OCI-LY1 (cell line): ENCODE measurements around the gene IRAK4.

Experiments used
- H2AFZ ChIP-seq: fragments of 200-600 bp; sonication (generic), shearing (Covaris generic); 2 replicates; pipeline ENCODE4 v1.6.0; 2014; ENCODE audit warnings: antibody characterized with exemption, mild to moderate bottlenecking, low read length
- H3F3A ChIP-seq: fragments of 200-600 bp; sonication (generic), shearing (Covaris generic); 2 replicates; pipeline ENCODE4 v1.6.0; 2014; ENCODE audit warnings: mild to moderate bottlenecking, antibody characterized with exemption, low read length, moderate library complexity; ENCODE audit not compliant: insufficient read depth
- H3K27ac ChIP-seq: fragments of 200-600 bp; sonication (generic); 2 replicates; pipeline ENCODE4 v1.5.1; 2014; ENCODE audit warnings: low read length, mixed run types, mild to moderate bottlenecking, low read depth; ENCODE audit not compliant: poor library complexity, severe bottlenecking
- H3K27me3 ChIP-seq: fragments of 200-600 bp; sonication (generic); 2 replicates; pipeline ENCODE4 v1.6.0; 2014; ENCODE audit warnings: antibody characterized with exemption, mild to moderate bottlenecking, low read length, moderate library complexity; ENCODE audit not compliant: insufficient read depth
- H3K36me3 ChIP-seq: fragments of 200-600 bp; sonication (generic); 2 replicates; pipeline ENCODE4 v1.6.1; 2014; ENCODE audit warnings: mild to moderate bottlenecking, antibody characterized with exemption, low read length, moderate library complexity, mixed read lengths; ENCODE audit not compliant: insufficient read depth
- H3K4me1 ChIP-seq: fragments of 200-600 bp; sonication (generic); 2 replicates; pipeline ENCODE4 v1.5.1; 2014; ENCODE audit warnings: mild to moderate bottlenecking, low read length, moderate library complexity; ENCODE audit not compliant: insufficient read depth, severe bottlenecking
- H3K4me2 ChIP-seq: fragments of 200-600 bp; sonication (generic), shearing (Covaris generic); 2 replicates; pipeline ENCODE4 v1.6.1; 2014; ENCODE audit warnings: low read length
- H3K4me3 ChIP-seq: fragments of 200-600 bp; sonication (generic); 2 replicates; pipeline ENCODE4 v1.5.1; 2014; ENCODE audit warnings: low read length, low read depth, mild to moderate bottlenecking, mixed read lengths; ENCODE audit not compliant: poor library complexity, severe bottlenecking
- H3K79me2 ChIP-seq: fragments of 200-600 bp; shearing (Covaris generic); 2 replicates; pipeline ENCODE4 v1.6.1; 2016; ENCODE audit warnings: mixed run types, low read length, mixed read lengths; ENCODE audit not compliant: insufficient read depth
- H3K9ac ChIP-seq: fragments of 200-600 bp; sonication (generic), shearing (Covaris generic); 2 replicates; pipeline ENCODE4 v1.6.1; 2014; ENCODE audit warnings: mild to moderate bottlenecking, low read length, mixed read lengths
- H3K9me2 ChIP-seq: fragments of 200-600 bp; sonication (generic), shearing (Covaris generic); 2 replicates; pipeline ENCODE4 v1.6.1; 2014; ENCODE audit warnings: low read depth, mild to moderate bottlenecking, low read length, mixed read lengths
- H3K9me3 ChIP-seq: fragments of 200-600 bp; shearing (Covaris generic); 2 replicates; pipeline ENCODE4 v1.6.1; 2014; ENCODE audit warnings: low read length, mixed read lengths
- H4K20me1 ChIP-seq: fragments of 200-600 bp; sonication (generic), shearing (Covaris generic); 2 replicates; pipeline ENCODE4 v1.6.0; 2016; ENCODE audit warnings: mild to moderate bottlenecking, low read length; ENCODE audit not compliant: insufficient read depth
- CTCF ChIP-seq: fragments of 200-600 bp; sonication (generic), shearing (Covaris generic); IDR thresholded peaks from 2 replicates; pipeline ENCODE4 v1.5.1; 2017; ENCODE audit warnings: mild to moderate bottlenecking, antibody characterized with exemption, low read length, moderate library complexity, mixed read lengths
- EZH2 ChIP-seq: fragments of 200-600 bp; sonication (generic), shearing (Covaris generic); IDR thresholded peaks from 2 replicates; pipeline ENCODE4 v1.8.0; 2017; ENCODE audit warnings: borderline replicate concordance, mixed run types, mild to moderate bottlenecking, antibody characterized with exemption, low read length, moderate library complexity, mixed read lengths

IRAK4 gene

GRCh38 chr12:43789941-43790340, 31.2 kb downstream of the IRAK4 start:
- H3K27me3 ChIP-seq = no peaks in the 10 kb centered on the region
- no peaks in the 10 kb centered on the region for H3K79me2 ChIP-seq
- H3K27ac ChIP-seq = no peak overlapping the region
- H3K4me1 ChIP-seq = no peaks in the 10 kb centered on the region
- no peak overlapping the region for H2AFZ ChIP-seq
- H3K9ac ChIP-seq = no peak overlapping the region
- peaks cover 32% of the 10 kb centered on the region for H3K36me3 ChIP-seq
- H4K20me1 ChIP-seq = no peaks in the 10 kb centered on the region
- H3K4me3 ChIP-seq = no peak overlapping the region
- TF ChIP-seq CTCF (no peak), EZH2 (no peak)
- no peaks in the 10 kb centered on the region for H3K9me3 ChIP-seq
- H3K9me2 ChIP-seq = no peaks in the 10 kb centered on the region
- H3F3A ChIP-seq = no peaks in the 10 kb centered on the region
- H3K4me2 ChIP-seq = no peak overlapping the region

- H3K36me3 ChIP-seq = peaks cover 62% of the 10 kb centered on the region
- no peak overlapping the region for H2AFZ ChIP-seq
- H3K9ac ChIP-seq = no peak overlapping the region
- no peaks in the 10 kb centered on the region for H3K27me3 ChIP-seq
- no peaks in the 10 kb centered on the region for H3K79me2 ChIP-seq
- H3K9me3 ChIP-seq = no peaks in the 10 kb centered on the region
- no peaks in the 10 kb centered on the region for H3K9me2 ChIP-seq
- H3K27ac ChIP-seq = no peak overlapping the region
- H3K4me2 ChIP-seq = no peak overlapping the region
- H3K4me1 ChIP-seq = no peaks in the 10 kb centered on the region
- H4K20me1 ChIP-seq = no peaks in the 10 kb centered on the region
- no peaks in the 10 kb centered on the region for H3F3A ChIP-seq
- H3K4me3 ChIP-seq = no peak overlapping the region
- TF ChIP-seq EZH2 (no peak), CTCF (no peak)
These were observed 37.0 kb downstream of the IRAK4 start for GRCh38 chr12:43795716-43796280.

- Histone ChIP-seq H3K79me2 (0 out of 2 replicates have a peak, but pooled peaks cover 4% of the 10 kb centered on the region), H3K36me3 (peaks cover 79% of the 10 kb centered on the region), H3K9ac (no peak overlapping the region), H3K9me3 (no peaks in the 10 kb centered on the region), H3K27me3 (no peaks in the 10 kb centered on the region), H2AFZ (no peak overlapping the region), H3F3A (no peaks in the 10 kb centered on the region), H3K4me1 (no peaks in the 10 kb centered on the region), H3K27ac (no peak overlapping the region), H3K9me2 (no peaks in the 10 kb centered on the region), H4K20me1 (no peaks in the 10 kb centered on the region), H3K4me2 (no peak overlapping the region), H3K4me3 (no peak overlapping the region)
- TF ChIP-seq EZH2 (no peak), CTCF (no peak)
These were observed 38.9 kb downstream of the IRAK4 start for GRCh38 chr12:43797561-43798217.
